Activated B cell treated with CpG ODN at 0.5 μM for 24 hours (primary cell): ENCODE measurements around the gene ANHX. TPM values are rescaled to one million over a fixed set of nuclear protein-coding genes. Genes with fewer than 3 reads are reported as not detected.
"Not testable (repeated sequence)": the region's sequence is repeated elsewhere in the genome, so short reads cannot be mapped to it uniquely, and the experiment has no call there.

Source experiments
- ATAC-seq: fragments of 200-7000 bp; cut with Tn5 transposase; one replicate; pipeline ENCODE4 v1.10.0; 2021; ENCODE audit warnings: low read depth, mild to moderate bottlenecking, moderate library complexity
- CTCF ChIA-PET: fragments of 350-600 bp; sonication (Branson Sonifier 250); formaldehyde crosslinking; loops from one replicate; lab custom pipeline; 2021; ENCODE audit warnings: antibody characterized with exemption; lab: Charles Lee
- POLR2A ChIA-PET: fragments of 350-600 bp; sonication (Branson Sonifier 250); formaldehyde crosslinking; loops from one replicate; lab custom pipeline; 2021; ENCODE audit warnings: antibody characterized with exemption; lab: Charles Lee
- DNase-seq: peaks from one replicate; pipeline ENCODE4 v3.0.0; 2022
- H3K27ac Mint-ChIP-seq: one replicate; pipeline ENCODE4 v1.8.0; 2020; ENCODE audit warnings: mixed read lengths
- H3K27me3 Mint-ChIP-seq: one replicate; pipeline ENCODE4 v1.8.0; 2021; ENCODE audit warnings: mixed read lengths
- H3K36me3 Mint-ChIP-seq: one replicate; pipeline ENCODE4 v1.8.0; 2021; ENCODE audit warnings: low read depth, mixed read lengths
- H3K4me1 Mint-ChIP-seq: one replicate; pipeline ENCODE4 v1.8.0; 2021; ENCODE audit warnings: mixed read lengths
- H3K4me3 Mint-ChIP-seq: one replicate; pipeline ENCODE4 v1.8.0; 2020; ENCODE audit warnings: mild to moderate bottlenecking, mixed read lengths
- H3K9me3 Mint-ChIP-seq: one replicate; pipeline ENCODE4 v1.8.0; 2020; ENCODE audit warnings: mixed read lengths
- intact Hi-C: fragments of 100-400 bp; cut with micrococcal nuclease; formaldehyde crosslinking; loops from one replicate; pipeline ENCODE4 v1.15.1; 2024
- total RNA-seq: library from RNA; stranded (reverse); gene quantifications from 2 replicates; pipeline ENCODE4 v1.2.3, GENCODE V29; 2022
- TF ChIP-seq, protein P1 (sequence below): fragments of 200-600 bp; IDR thresholded peaks from one replicate; pipeline ENCODE4 v1.8.0; 2022; ENCODE audit warnings: antibody characterized with exemption, mild to moderate bottlenecking

Gene ANHX
- total RNA-seq = not detected in 2 replicates

DNA sequence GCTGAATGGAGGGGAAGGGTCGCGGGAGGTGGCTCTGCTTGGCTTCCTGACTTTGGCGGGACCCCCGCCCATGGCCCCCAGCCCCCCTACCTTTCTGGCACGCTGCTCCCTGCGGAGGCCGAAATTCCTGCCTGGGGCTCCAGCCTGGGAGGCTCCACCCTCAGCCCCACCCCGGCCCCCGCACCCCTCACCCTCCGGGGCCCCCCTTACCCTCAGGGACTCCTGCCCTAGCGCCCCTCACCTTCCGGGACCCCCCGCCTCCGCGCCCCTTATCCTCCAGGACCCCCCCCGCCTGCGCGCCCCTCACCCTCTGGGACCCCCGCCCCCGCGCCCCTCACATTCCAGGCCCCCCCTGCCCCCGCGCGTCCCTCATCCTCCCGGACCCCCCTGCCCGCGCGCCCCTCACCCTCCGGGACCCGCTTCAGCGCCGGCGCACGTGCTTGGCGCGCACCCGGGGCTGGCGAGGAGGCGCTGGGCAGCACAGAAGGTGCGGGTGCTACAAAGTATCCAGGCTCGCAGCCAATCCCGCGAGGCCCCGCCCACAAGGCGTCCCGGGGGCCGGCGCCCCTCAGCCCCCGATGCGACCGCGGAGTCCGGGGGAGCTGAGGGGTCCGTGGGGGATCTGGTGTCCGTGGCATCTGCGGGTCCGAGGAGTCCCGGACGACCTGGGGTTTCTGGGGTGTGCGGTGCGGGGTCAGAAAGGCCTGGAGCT is at the start of gene ANHX:
Gene ANHX, minus strand, starts transcription at position 477 of the 712 bp plus-strand sequence. CDS start 1,521 bp downstream, outside the sequence.
- Mint-ChIP-seq H3K27ac (no peak within 1 kb of the TSS), H3K27me3 (no peaks in the 10 kb centered on the region), H3K4me3 (no peak within 1 kb of the TSS), H3K36me3 (no peaks in the 10 kb centered on the region), H3K9me3 (peaks cover 7% of the 10 kb centered on the region), H3K4me1 (no peaks in the 10 kb centered on the region)
- TF ChIP-seq, protein P1, sequence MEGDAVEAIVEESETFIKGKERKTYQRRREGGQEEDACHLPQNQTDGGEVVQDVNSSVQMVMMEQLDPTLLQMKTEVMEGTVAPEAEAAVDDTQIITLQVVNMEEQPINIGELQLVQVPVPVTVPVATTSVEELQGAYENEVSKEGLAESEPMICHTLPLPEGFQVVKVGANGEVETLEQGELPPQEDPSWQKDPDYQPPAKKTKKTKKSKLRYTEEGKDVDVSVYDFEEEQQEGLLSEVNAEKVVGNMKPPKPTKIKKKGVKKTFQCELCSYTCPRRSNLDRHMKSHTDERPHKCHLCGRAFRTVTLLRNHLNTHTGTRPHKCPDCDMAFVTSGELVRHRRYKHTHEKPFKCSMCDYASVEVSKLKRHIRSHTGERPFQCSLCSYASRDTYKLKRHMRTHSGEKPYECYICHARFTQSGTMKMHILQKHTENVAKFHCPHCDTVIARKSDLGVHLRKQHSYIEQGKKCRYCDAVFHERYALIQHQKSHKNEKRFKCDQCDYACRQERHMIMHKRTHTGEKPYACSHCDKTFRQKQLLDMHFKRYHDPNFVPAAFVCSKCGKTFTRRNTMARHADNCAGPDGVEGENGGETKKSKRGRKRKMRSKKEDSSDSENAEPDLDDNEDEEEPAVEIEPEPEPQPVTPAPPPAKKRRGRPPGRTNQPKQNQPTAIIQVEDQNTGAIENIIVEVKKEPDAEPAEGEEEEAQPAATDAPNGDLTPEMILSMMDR = no peak
- DNase-seq (no peak), ATAC-seq (no peak)
- ChIA-PET CTCF (no interaction called here), POLR2A (no interaction called here)
- intact Hi-C loops = no loop called here

DNA sequence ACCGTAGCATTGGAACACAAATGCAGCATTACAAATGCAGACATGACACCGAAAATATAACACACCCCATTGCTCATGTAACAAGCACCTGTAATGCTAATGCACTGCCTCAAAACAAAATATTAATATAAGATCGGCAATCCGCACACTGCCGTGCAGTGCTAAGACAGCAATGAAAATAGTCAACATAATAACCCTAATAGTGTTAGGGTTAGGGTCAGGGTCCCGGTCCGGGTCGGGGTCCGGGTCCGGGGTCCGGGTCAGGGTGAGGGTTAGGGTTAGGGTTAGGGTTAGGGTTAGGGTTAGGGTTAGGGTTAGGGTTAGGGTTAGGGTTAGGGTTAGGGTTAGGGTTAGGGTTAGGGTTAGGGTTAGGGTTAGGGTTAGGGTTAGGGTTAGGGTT is 29.0 kb upstream of the ANHX start:
- H3K36me3 Mint-ChIP-seq, ATAC-seq, H3K4me1 Mint-ChIP-seq, H3K4me3 Mint-ChIP-seq, H3K27me3 Mint-ChIP-seq, intact Hi-C loops, H3K27ac Mint-ChIP-seq, DNase-seq, POLR2A ChIA-PET, H3K9me3 Mint-ChIP-seq, CTCF ChIA-PET: not testable (repeated sequence)

DNA sequence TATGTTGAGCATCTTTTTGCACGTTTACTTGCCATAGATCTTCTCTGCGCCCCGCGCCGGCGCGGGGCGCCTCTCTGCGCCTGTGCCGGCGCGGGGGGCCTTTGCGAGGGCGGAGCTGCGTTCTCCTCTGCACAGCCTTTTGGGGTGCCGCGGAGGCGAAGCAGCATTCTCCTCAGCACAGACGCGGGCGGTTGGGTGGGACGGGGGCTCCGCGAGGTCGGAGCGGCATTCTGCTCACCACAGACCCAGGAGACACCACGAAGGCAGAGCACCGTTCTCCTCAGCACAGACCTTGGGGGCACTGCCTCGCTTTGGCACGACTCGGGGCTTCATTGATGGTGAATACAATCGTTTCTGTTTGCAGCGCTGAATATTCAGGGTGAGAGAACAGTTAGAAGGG is 28.5 kb upstream of the ANHX start:
- intact Hi-C loops = no loop called here
- Mint-ChIP-seq H3K27ac (no peak overlapping the region), H3K27me3 (no peaks in the 10 kb centered on the region), H3K9me3 (no peaks in the 10 kb centered on the region), H3K4me1 (no peaks in the 10 kb centered on the region), H3K4me3 (no peak overlapping the region), H3K36me3 (no peaks in the 10 kb centered on the region)
- TF ChIP-seq, protein P1 = no peak
- DNase-seq (no peak), ATAC-seq (no peak)
- CTCF ChIA-PET = no interaction called here
- POLR2A ChIA-PET = no interaction called here

DNA sequence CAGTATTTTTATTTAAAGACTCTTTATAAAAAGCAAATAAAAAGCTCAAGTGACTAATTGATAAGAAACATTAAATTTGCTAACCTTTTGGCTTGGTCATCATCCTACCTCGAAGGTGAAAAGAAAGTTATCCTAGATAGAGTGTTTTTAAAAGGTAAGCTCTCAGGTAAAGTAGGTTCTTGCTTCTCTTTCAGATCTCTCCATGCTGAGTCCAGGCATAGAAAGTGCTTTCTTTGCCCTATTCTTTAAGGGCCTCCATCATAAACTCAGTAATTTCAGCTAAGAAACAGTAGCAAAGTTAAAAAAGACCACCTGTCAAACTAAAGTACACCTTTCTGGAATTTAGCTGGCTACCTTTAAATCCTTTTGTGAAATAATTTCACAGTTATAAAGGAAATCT is 20.6 kb upstream of the ANHX start:
- Mint-ChIP-seq H3K4me1 (peaks cover 5% of the 10 kb centered on the region), H3K4me3 (no peak overlapping the region), H3K27ac (no peak overlapping the region), H3K9me3 (peaks cover 19% of the 10 kb centered on the region), H3K36me3 (no peaks in the 10 kb centered on the region), H3K27me3 (no peaks in the 10 kb centered on the region)
- TF ChIP-seq, protein P1 = no peak
- CTCF ChIA-PET = no interaction called here
- intact Hi-C loops = no loop called here
- POLR2A ChIA-PET = no interaction called here
- no peak for DNase-seq
- no peak for ATAC-seq

DNA sequence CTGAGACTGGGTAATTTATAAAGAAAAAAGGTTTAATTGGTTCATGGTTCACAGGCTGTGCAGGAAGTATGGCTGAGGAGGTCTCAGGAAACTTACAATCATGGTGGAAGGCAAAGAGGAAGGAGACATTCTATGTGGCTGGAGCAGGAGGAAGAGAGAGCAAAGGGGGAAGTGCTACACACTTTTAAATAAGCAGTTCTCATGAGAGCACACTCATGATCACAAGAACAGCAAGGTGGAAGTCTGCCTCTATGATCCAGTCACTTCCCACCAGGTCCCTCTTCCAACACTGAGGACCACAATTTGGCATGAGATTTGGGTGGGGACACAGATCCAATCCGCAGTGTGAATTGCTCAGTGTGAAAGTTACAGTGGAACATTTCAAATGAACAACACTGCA is 20.2 kb upstream of the ANHX start:
- H3K27ac Mint-ChIP-seq, H3K4me1 Mint-ChIP-seq, ATAC-seq, H3K4me3 Mint-ChIP-seq, DNase-seq, POLR2A ChIA-PET, intact Hi-C loops, CTCF ChIA-PET, H3K27me3 Mint-ChIP-seq, H3K36me3 Mint-ChIP-seq: not testable (repeated sequence)
- peaks cover 20% of the 10 kb centered on the region for H3K9me3 Mint-ChIP-seq

DNA sequence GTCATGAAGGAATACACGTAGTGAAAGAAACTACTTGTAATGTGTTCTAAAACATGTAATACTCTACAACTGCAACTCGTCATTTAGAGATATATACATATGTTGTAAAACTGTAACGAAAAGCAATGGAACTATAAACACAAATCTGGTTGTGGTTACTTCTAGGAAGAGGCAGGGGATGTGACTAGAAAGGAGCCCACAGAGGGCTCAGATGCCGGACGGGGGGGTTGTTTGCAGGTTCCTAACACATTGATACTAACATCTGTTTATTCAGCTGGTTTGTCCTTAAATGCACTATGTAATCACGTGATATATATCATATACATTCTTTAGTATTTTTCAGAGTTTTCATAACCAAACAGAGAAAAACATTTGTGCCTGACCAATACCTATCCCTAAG is 16.1 kb upstream of the ANHX start:
- Mint-ChIP-seq H3K27ac (no peak overlapping the region), H3K36me3 (no peaks in the 10 kb centered on the region), H3K27me3 (no peaks in the 10 kb centered on the region), H3K4me1 (peaks cover 5% of the 10 kb centered on the region), H3K9me3 (peaks cover 25% of the 10 kb centered on the region), H3K4me3 (no peak overlapping the region)
- no peak for DNase-seq
- TF ChIP-seq, protein P1 = no peak
- ChIA-PET POLR2A (no interaction called here), CTCF (no interaction called here)
- intact Hi-C loops = no loop called here
- no peak for ATAC-seq
